Measurements from ENCODE around the gene SNX32.

The SNX32 gene

GRCh38 chr11:65857853-65858680, 24.3 kb downstream of the SNX32 start, which contains the start of gene CFL1:
Gene CFL1 (minus strand): TSS chr11:65858180. CDS start chr11:65858099, 81 bp downstream.
- DNase-seq: peak; percentile 97

GRCh38 chr11:65858681-65859087, 24.9 kb downstream of the SNX32 start:
- DNase-seq: no peak

GRCh38 chr11:65859095-65859811, 25.5 kb downstream of the SNX32 start:
- DNase-seq: peak; percentile 97

GRCh38 chr11:65859812-65860277, 26.1 kb downstream of the SNX32 start:
- DNase-seq: no peak

- peak; percentile 90 for DNase-seq
These were observed 26.8 kb downstream of the SNX32 start, which contains the start of gene MUS81 for GRCh38 chr11:65860278-65861164. Gene MUS81 (plus strand): TSS chr11:65860433. CDS start chr11:65860754, 321 bp downstream.

- no peak for DNase-seq
These were observed 27.4 kb downstream of the SNX32 start for GRCh38 chr11:65861165-65861505.

GRCh38 chr11:65861533-65862183, 27.9 kb downstream of the SNX32 start:
- no peak for DNase-seq

- DNase-seq: no peak
These were observed 28.5 kb downstream of the SNX32 start for GRCh38 chr11:65862191-65862735.

GRCh38 chr11:65862941-65863888, 29.5 kb downstream of the SNX32 start:
- DNase-seq: no peak

GRCh38 chr11:65863889-65864705, 30.3 kb downstream of the SNX32 start:
- no peak for DNase-seq

- DNase-seq: no peak
These were observed 31.1 kb downstream of the SNX32 start for GRCh38 chr11:65864706-65865471.

GRCh38 chr11:65865550-65866172, 31.9 kb downstream of the SNX32 start:
- DNase-seq: no peak

- no peak for DNase-seq
These were observed 32.9 kb downstream of the SNX32 start for GRCh38 chr11:65866509-65867283.

GRCh38 chr11:65867284-65868071, 33.7 kb downstream of the SNX32 start:
- DNase-seq: no peak

- no peak for DNase-seq
These were observed 34.4 kb downstream of the SNX32 start for GRCh38 chr11:65868076-65868667.

- DNase-seq: no peak
These were observed 35.1 kb downstream of the SNX32 start for GRCh38 chr11:65868907-65869306.

All from NCI-H510A treated with DMSO at 0.1 percent for 48 hours (cell line).